Fibroblast of villous mesenchyme (primary cell): ENCODE results near the gene MARK3. TPM values are rescaled to one million over a fixed set of nuclear protein-coding genes. Genes with fewer than 3 reads are reported as not detected.
"Not testable (repeated sequence)": the region's sequence is repeated elsewhere in the genome, so short reads cannot be mapped to it uniquely, and the experiment has no call there.

Source experiments
- DNase-seq: peaks from one replicate; pipeline ENCODE4 v3.0.0-alpha.2; 2010; ENCODE audit warnings: low read depth
- H3K4me3 ChIP-seq: 2 replicates; pipeline ENCODE4 v1.5.1; 2011; ENCODE audit warnings: low read depth, mild to moderate bottlenecking, low read length
- total RNA-seq: library from RNA; depleted of rRNA; stranded (reverse); fragments of >200 nt; gene quantifications from 2 replicates; pipeline ENCODE4 v1.2.3, GENCODE V29; 2012
- TF ChIP-seq, protein P1 (sequence below): IDR thresholded peaks from 2 replicates; pipeline ENCODE4 v1.5.1; 2012; ENCODE audit warnings: low read depth, mild to moderate bottlenecking, low read length; ENCODE audit not compliant: insufficient read depth

The MARK3 gene
- total RNA-seq, 1 donor: 108 TPM

GRCh38 chr14:103524002-103524935 is 139.1 kb downstream of the MARK3 start:
- no peak for DNase-seq
- TF ChIP-seq, protein P1, sequence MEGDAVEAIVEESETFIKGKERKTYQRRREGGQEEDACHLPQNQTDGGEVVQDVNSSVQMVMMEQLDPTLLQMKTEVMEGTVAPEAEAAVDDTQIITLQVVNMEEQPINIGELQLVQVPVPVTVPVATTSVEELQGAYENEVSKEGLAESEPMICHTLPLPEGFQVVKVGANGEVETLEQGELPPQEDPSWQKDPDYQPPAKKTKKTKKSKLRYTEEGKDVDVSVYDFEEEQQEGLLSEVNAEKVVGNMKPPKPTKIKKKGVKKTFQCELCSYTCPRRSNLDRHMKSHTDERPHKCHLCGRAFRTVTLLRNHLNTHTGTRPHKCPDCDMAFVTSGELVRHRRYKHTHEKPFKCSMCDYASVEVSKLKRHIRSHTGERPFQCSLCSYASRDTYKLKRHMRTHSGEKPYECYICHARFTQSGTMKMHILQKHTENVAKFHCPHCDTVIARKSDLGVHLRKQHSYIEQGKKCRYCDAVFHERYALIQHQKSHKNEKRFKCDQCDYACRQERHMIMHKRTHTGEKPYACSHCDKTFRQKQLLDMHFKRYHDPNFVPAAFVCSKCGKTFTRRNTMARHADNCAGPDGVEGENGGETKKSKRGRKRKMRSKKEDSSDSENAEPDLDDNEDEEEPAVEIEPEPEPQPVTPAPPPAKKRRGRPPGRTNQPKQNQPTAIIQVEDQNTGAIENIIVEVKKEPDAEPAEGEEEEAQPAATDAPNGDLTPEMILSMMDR: no peak
- no peak overlapping the region for H3K4me3 ChIP-seq

GRCh38 chr14:103525430-103526246 is 140.4 kb downstream of the MARK3 start:
- not testable (repeated sequence) for H3K4me3 ChIP-seq, DNase-seq

DNA sequence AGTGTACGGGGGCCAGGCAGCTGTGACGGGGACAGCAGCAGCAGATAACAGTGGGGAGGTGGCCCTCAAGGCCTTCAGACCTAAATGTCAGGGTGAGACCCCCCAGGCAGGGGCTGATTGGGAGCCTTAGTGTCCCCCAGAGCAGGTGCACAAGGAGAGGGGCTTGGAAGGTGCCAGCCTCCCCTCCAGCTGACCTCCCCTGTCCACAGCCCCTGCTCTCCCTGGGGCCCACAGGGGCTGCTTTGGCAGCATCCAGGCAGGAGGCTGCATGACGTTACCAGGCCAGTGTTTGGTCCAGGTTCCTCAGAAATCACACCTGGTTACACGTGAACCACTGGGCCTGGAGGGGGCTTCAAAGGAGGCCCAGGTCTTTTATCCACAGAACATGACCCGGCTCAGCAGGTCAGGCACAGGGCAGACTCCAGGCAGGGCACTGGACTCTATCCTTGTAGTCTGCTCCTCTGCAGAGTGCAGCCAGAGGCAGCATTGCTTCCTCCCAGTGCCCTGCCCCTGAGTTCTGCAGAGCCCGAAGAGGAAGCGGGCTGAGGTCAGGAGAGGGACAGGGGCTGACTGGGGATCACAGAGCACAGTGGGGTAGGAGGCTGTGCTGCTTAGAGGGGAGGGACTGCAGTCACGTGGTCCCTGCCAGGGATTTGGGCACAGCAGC is 141.2 kb downstream of the MARK3 start:
- TF ChIP-seq, protein P1: no peak
- no peak for DNase-seq
- H3K4me3 ChIP-seq: no peak overlapping the region

GRCh38 chr14:103526914-103527248 is 141.7 kb downstream of the MARK3 start:
- DNase-seq: no peak
- TF ChIP-seq, protein P1: no peak
- H3K4me3 ChIP-seq: no peak overlapping the region

DNA sequence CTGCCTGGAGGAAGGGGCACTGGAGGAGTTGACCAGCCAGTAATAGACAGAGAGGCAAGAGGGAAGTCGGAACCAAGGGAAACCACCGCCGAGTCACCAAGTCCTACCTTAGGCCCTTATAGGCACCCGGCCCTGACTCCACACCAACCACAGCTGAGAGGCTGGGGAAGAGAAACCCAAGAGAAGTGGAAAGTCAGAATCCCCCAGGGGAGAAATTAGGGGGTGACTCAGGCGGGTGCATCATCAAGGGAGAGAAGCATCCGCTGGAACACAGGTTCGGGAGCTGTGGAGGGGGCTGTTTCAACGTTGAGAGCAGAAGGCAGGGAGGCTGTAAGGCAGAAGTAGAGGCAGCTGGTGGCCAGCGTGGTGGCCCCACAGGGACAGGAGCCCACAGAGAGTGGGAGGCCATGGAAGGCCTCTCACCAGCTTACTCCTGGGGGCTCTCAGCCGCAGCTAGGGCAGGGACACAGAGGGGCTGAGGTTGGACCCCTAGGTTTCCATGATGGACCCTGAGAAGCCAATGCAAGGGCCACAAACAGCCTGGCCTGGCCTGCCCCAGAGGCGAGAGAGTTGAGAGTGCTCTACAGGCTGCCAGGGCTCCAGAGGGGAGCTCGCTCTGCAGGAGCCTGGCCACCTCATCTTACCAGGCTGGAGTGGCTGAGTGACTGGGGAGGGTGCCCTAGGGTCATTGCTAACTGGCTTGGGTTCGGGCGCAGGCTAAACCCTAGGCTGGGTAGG is 142.4 kb downstream of the MARK3 start:
- H3K4me3 ChIP-seq: no peak overlapping the region
- TF ChIP-seq, protein P1: no peak

GRCh38 chr14:103528146-103528586 is 143.0 kb downstream of the MARK3 start:
- DNase-seq: peak; percentile 29
- H3K4me3 ChIP-seq: peak overlapping the region; percentile 61
- TF ChIP-seq, protein P1: no peak

More for the DNA sequence above, 142.4 kb downstream of the MARK3 start:
- no peak for DNase-seq
